OCI-LY7 (cell line): Measurements from ENCODE around the gene C4B. TPM values are rescaled to one million over a fixed set of nuclear protein-coding genes. Genes with fewer than 3 reads are reported as not detected.
"Not testable (repeated sequence)": the region's sequence is repeated elsewhere in the genome, so short reads cannot be mapped to it uniquely, and the experiment has no call there.

Experiments used
- Bru-seq: library from RNA; stranded (reverse); fragments of 400-500 nt; gene quantifications from one replicate; lab custom pipeline; 2021; lab: Mats Ljungman, UMichigan
- BruChase-seq, 2 experiments: library from RNA; stranded (reverse); fragments of 400-500 nt; gene quantifications; one replicate each; lab custom pipeline; 2021; lab: Mats Ljungman, UMichigan
- BruUV-seq: library from RNA; stranded (reverse); fragments of 400-500 nt; replicated peaks from 2 replicates; lab custom pipeline; 2021; lab: Mats Ljungman, UMichigan
- CTCF ChIA-PET: fragments of 300-600 bp; sonication (Branson Sonifier 250); formaldehyde crosslinking; loops from one replicate; lab custom pipeline; 2022; ENCODE audit warnings: antibody characterized with exemption; ENCODE audit not compliant: unreplicated experiment; lab: Charles Lee
- POLR2A ChIA-PET: fragments of 300-600 bp; sonication (Branson Sonifier 250); formaldehyde crosslinking; loops from one replicate; lab custom pipeline; 2022; ENCODE audit warnings: antibody characterized with exemption; lab: Charles Lee
- DNase-seq: peaks from one replicate; pipeline ENCODE4 v3.0.0-alpha.2; 2015; ENCODE audit warnings: low spot score
- H2AFZ ChIP-seq: fragments of 200-600 bp; sonication (generic), shearing (Covaris generic); 2 replicates; pipeline ENCODE4 v1.6.1; 2014; ENCODE audit warnings: mild to moderate bottlenecking, antibody characterized with exemption, low read length, moderate library complexity
- H3K27ac ChIP-seq: fragments of 200-600 bp; sonication (generic); 2 replicates; pipeline ENCODE4 v1.5.1; 2014; ENCODE audit warnings: mixed run types, low read depth, mild to moderate bottlenecking, moderate library complexity, low read length, inconsistent platforms; ENCODE audit not compliant: poor library complexity, severe bottlenecking
- H3K36me3 ChIP-seq: fragments of 200-600 bp; sonication (generic); 2 replicates; pipeline ENCODE4 v1.6.1; 2014; ENCODE audit warnings: mild to moderate bottlenecking, antibody characterized with exemption, low read length, moderate library complexity, mixed read lengths; ENCODE audit not compliant: insufficient read depth
- H3K4me1 ChIP-seq: fragments of 200-600 bp; sonication (generic); 2 replicates; pipeline ENCODE4 v1.5.1; 2014; ENCODE audit warnings: mild to moderate bottlenecking, low read length; ENCODE audit not compliant: insufficient read depth, poor library complexity, severe bottlenecking
- H3K4me2 ChIP-seq: fragments of 200-600 bp; sonication (generic); 2 replicates; pipeline ENCODE4 v1.6.1; 2014; ENCODE audit warnings: mild to moderate bottlenecking, low read length
- H3K4me3 ChIP-seq: fragments of 200-600 bp; sonication (generic); 2 replicates; pipeline ENCODE4 v1.5.1; 2014; ENCODE audit warnings: mild to moderate bottlenecking, low read depth, low read length; ENCODE audit not compliant: poor library complexity, severe bottlenecking
- H3K79me2 ChIP-seq: fragments of 200-600 bp; sonication (generic); 2 replicates; pipeline ENCODE4 v1.6.1; 2016; ENCODE audit warnings: low read depth, mild to moderate bottlenecking, low read length, moderate library complexity, mixed read lengths; ENCODE audit not compliant: insufficient read depth
- H3K9me2 ChIP-seq: fragments of 200-600 bp; sonication (generic); 2 replicates; pipeline ENCODE4 v1.6.1; 2016; ENCODE audit warnings: mild to moderate bottlenecking, low read length, mixed read lengths; ENCODE audit not compliant: insufficient read depth
- H3K9me3 ChIP-seq: fragments of 200-600 bp; sonication (generic); 2 replicates; pipeline ENCODE4 v1.6.1; 2014; ENCODE audit warnings: mild to moderate bottlenecking, mixed run types, low read length, mixed read lengths
- H4K20me1 ChIP-seq: fragments of 200-600 bp; sonication (generic); 2 replicates; pipeline ENCODE4 v1.6.1; 2014; ENCODE audit warnings: mild to moderate bottlenecking, antibody characterized with exemption, low read length, moderate library complexity, mixed read lengths; ENCODE audit not compliant: insufficient read depth
- EZH2phosphoT487 ChIP-seq: fragments of 200-600 bp; sonication (generic); IDR thresholded peaks from 2 replicates; pipeline ENCODE4 v1.6.1; 2018; ENCODE audit warnings: low read depth, borderline replicate concordance, mild to moderate bottlenecking, mixed run types, antibody characterized with exemption, low read length, moderate library complexity, mixed read lengths
- intact Hi-C: fragments of 100-400 bp; cut with micrococcal nuclease; formaldehyde crosslinking; loops from one replicate; pipeline ENCODE4 v1.10.0; 2022; ENCODE audit not compliant: unreplicated experiment
- long read RNA-seq: library from polyadenylated mRNA; stranded (forward); transcript quantifications from one replicate; pipeline ENCODE4 v2.0.0, GENCODE V29; 2022
- total RNA-seq, 2 experiments: library from RNA; depleted of rRNA in 1 of 2; stranded (reverse); fragments of >200 nt in 1 of 2; shearing (Covaris generic) in 1 of 2; gene quantifications; 2 replicates each; pipeline ENCODE4 v1.2.3, GENCODE V29; 2014 to 2022
- TF ChIP-seq, protein P1 (sequence below): fragments of 200-600 bp; sonication (generic); conservative IDR thresholded peaks from 2 replicates; pipeline ENCODE4 v1.5.1; 2014; ENCODE audit warnings: mild to moderate bottlenecking, antibody characterized with exemption, low read length, moderate library complexity, mixed read lengths

The C4B gene
- 2.5 and 2.9 TPM in 2 replicates for total RNA-seq (2014; rRNA removed; shearing (Covaris generic))
- 3.7 and 4.2 TPM in 2 replicates for total RNA-seq (2022)
- Bru-seq, nascent RNA, result not detected
- percentile 9 among the genes with signal in this experiment for BruChase-seq, experiment 1, labeled RNA remaining after a 6-hour chase
- percentile 11 among the genes with signal in this experiment for BruChase-seq, experiment 2, labeled RNA remaining after a 2-hour chase
- long read RNA-seq, partial matches to known transcripts, result 0 of 1 reads
- long read RNA-seq, other reads (novel, unspliced or antisense), result 1 of 1 reads

DNA sequence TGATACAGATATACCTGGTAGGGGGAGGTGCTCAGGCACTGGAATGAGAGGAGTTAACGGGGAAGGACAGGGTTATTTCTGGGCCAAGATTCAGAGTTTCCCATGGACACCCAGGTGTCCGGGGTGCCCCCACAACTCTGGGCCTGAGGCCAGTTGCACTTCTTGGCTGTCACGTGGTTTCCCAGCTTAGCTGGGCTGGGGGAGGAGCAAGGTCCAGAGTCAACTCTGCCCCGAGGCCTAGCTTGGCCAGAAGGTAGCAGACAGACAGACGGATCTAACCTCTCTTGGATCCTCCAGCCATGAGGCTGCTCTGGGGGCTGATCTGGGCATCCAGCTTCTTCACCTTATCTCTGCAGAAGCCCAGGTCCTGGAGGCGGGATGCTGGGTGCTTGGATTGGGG, at the start of gene C4B:
Gene C4B, plus strand, starts transcription at position 249 of the 400 bp plus-strand sequence. Its CDS starts 51 bp downstream, at position 300.
- H2AFZ ChIP-seq, H3K4me3 ChIP-seq, H3K9me3 ChIP-seq, CTCF ChIA-PET, H3K4me2 ChIP-seq, H3K4me1 ChIP-seq, H3K79me2 ChIP-seq, POLR2A ChIA-PET, intact Hi-C loops, H3K9me2 ChIP-seq, H4K20me1 ChIP-seq, H3K36me3 ChIP-seq, DNase-seq, BruUV-seq, H3K27ac ChIP-seq: not testable (repeated sequence)

DNA sequence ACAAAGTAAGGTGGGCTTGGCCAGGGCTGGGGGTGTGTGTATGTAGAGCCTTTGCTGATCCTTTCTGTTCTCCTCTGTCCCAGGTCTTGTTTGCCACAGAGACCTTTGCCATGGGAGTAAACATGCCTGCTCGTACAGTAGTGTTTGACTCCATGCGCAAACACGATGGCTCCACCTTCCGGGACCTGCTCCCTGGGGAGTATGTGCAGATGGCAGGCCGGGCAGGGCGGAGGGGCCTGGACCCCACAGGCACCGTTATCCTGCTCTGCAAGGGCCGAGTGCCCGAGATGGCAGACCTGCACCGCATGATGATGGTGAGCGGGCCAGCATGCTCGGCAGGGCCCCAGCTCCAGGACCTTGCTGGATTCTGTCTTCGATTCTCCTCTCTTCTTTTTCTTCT, 48.9 kb upstream of the C4B start:
- ChIA-PET CTCF (no interaction called here), POLR2A (interaction anchor here (0.6 kb wide), 2 partner anchors 61 to 718 kb away, joined by 3 to 4 read pairs; no protein-coding TSS in a partner anchor)
- H3K36me3 ChIP-seq, result peaks cover 79% of the 10 kb centered on the region
- no peaks in the 10 kb centered on the region for H3K79me2 ChIP-seq
- no peak overlapping the region for H2AFZ ChIP-seq
- intact Hi-C loops, result no loop called here
- H3K27ac ChIP-seq, result no peak overlapping the region
- H3K4me2 ChIP-seq, result no peak overlapping the region
- H3K4me1 ChIP-seq, result peaks cover 5% of the 10 kb centered on the region
- no TSS peak for BruUV-seq
- DNase-seq, result no peak
- TF ChIP-seq, protein P1, sequence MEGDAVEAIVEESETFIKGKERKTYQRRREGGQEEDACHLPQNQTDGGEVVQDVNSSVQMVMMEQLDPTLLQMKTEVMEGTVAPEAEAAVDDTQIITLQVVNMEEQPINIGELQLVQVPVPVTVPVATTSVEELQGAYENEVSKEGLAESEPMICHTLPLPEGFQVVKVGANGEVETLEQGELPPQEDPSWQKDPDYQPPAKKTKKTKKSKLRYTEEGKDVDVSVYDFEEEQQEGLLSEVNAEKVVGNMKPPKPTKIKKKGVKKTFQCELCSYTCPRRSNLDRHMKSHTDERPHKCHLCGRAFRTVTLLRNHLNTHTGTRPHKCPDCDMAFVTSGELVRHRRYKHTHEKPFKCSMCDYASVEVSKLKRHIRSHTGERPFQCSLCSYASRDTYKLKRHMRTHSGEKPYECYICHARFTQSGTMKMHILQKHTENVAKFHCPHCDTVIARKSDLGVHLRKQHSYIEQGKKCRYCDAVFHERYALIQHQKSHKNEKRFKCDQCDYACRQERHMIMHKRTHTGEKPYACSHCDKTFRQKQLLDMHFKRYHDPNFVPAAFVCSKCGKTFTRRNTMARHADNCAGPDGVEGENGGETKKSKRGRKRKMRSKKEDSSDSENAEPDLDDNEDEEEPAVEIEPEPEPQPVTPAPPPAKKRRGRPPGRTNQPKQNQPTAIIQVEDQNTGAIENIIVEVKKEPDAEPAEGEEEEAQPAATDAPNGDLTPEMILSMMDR, result no peak
- no peak for TF ChIP-seq EZH2phosphoT487
- no peak overlapping the region for H3K4me3 ChIP-seq
- H4K20me1 ChIP-seq, result no peaks in the 10 kb centered on the region
- H3K9me2 ChIP-seq, result no peaks in the 10 kb centered on the region
- H3K9me3 ChIP-seq, result no peaks in the 10 kb centered on the region

DNA sequence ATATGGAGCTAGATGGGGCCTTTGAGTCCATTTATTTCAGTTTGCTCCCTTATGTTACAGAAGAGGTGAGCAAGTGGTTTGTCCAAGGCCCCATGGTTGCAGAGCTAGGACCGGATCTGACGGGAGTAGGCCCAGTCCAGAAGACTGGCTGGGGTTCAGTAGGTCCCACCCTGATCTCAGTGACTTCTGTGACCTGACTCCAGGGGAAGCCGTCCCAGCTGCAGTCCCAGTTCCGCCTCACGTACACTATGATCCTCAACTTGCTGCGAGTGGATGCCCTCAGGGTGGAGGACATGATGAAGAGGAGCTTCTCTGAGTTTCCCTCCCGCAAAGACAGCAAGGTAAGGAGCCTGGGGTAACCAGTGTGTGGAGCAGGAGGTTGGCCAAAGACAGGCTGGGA, 48.1 kb upstream of the C4B start:
- no TSS peak for BruUV-seq
- H3K36me3 ChIP-seq, result peaks cover 81% of the 10 kb centered on the region
- H3K9me3 ChIP-seq, result no peaks in the 10 kb centered on the region
- DNase-seq, result no peak
- no peak for TF ChIP-seq EZH2phosphoT487
- H4K20me1 ChIP-seq, result no peaks in the 10 kb centered on the region
- CTCF ChIA-PET, result no interaction called here
- POLR2A ChIA-PET, result interaction anchor here (0.5 to 0.6 kb wide), 2 partner anchors 61 to 798 kb away, joined by 4 read pairs; no protein-coding TSS in a partner anchor
- no peak overlapping the region for H3K27ac ChIP-seq
- H3K4me2 ChIP-seq, result no peak overlapping the region
- intact Hi-C loops, result no loop called here
- no peak overlapping the region for H3K4me3 ChIP-seq
- H2AFZ ChIP-seq, result no peak overlapping the region
- H3K79me2 ChIP-seq, result peaks cover 6% of the 10 kb centered on the region; the same call in 1 of the 2 replicates
- no peaks in the 10 kb centered on the region for H3K9me2 ChIP-seq
- peaks cover 13% of the 10 kb centered on the region for H3K4me1 ChIP-seq
